OCI-LY1 (cell line): ENCODE results near the gene TBC1D14.

ENCODE experiments used
- CTCF ChIP-seq: fragments of 200-600 bp; sonication (generic), shearing (Covaris generic); IDR thresholded peaks from 2 replicates; pipeline ENCODE4 v1.5.1; 2017; ENCODE audit warnings: mild to moderate bottlenecking, antibody characterized with exemption, low read length, moderate library complexity, mixed read lengths
- EZH2 ChIP-seq: fragments of 200-600 bp; sonication (generic), shearing (Covaris generic); IDR thresholded peaks from 2 replicates; pipeline ENCODE4 v1.8.0; 2017; ENCODE audit warnings: borderline replicate concordance, mixed run types, mild to moderate bottlenecking, antibody characterized with exemption, low read length, moderate library complexity, mixed read lengths

GRCh38 chr4:7009564-7009963 lies 99.9 kb downstream of the TBC1D14 start:
- TF ChIP-seq EZH2: no peak
- no peak for TF ChIP-seq CTCF
